ENCODE data around the gene VSIG1. TPM values are rescaled to one million over a fixed set of nuclear protein-coding genes. Genes with fewer than 3 reads are reported as not detected.

Gene VSIG1
- not detected for total RNA-seq
- polyA plus RNA-seq, result not detected
- long read RNA-seq, donor 1, result 0 reads
- long read RNA-seq, donor 2, result 0 reads

DNA sequence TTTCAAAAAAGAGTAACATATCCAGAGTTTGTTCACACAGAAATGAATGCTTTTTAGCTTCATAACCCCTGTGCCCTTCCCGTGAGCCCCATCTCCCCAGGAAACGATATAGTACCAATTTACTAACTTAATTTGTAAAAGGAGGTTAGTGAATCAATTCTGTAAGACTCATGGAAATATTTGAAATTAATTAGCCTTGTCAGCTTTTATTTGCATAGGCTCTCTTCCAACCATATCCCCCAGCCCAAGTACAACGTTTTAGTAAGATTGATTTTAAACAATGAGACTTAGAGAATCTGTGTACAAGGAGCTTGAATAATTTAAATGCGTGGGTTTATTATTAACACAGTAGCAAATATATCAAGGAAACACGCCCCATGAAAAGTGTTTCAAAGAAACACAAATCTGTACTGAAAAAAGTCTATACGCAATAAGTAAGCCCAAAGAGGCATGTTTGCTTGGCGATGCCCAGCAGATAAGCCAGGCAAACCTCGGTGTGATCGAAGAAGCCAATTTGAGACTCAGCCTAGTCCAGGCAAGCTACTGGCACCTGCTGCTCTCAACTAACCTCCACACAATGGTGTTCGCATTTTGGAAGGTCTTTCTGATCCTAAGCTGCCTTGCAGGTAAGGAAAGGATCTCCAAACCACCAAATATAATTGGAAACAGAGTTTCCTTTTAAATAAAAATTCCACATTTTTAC is at the start of gene VSIG1:
TSS of gene VSIG1 (plus strand) at position 512 of the 703 bp plus-strand sequence. CDS start at position 578, 66 bp downstream.
- no peak for ATAC-seq
- Histone ChIP-seq H3K27ac (no peak within 1 kb of the TSS), H3K4me3 (no peak within 1 kb of the TSS), H3K36me3 (ENCODE audit: insufficient read depth in 1 of 2, low read depth in 1 of 2) (no peaks in the 10 kb centered on the region), H3K27me3 (ENCODE audit: insufficient read depth in 3 of 3, low read length in 2 of 3) (peaks cover 0 to 31% (median 0%) of the 10 kb centered on the region in 3 donors), H3K9me3 (no peaks in the 10 kb centered on the region), H3K4me1 (no peaks in the 10 kb centered on the region)
- intact Hi-C loops (cut with DNase I), result no loop called here
- DNase-seq, result no peak
- 60 to 82% (median 81%) methylated on average over 10 of the region's 10 CpGs for WGBS, 3 donors
- TF ChIP-seq, protein P1, sequence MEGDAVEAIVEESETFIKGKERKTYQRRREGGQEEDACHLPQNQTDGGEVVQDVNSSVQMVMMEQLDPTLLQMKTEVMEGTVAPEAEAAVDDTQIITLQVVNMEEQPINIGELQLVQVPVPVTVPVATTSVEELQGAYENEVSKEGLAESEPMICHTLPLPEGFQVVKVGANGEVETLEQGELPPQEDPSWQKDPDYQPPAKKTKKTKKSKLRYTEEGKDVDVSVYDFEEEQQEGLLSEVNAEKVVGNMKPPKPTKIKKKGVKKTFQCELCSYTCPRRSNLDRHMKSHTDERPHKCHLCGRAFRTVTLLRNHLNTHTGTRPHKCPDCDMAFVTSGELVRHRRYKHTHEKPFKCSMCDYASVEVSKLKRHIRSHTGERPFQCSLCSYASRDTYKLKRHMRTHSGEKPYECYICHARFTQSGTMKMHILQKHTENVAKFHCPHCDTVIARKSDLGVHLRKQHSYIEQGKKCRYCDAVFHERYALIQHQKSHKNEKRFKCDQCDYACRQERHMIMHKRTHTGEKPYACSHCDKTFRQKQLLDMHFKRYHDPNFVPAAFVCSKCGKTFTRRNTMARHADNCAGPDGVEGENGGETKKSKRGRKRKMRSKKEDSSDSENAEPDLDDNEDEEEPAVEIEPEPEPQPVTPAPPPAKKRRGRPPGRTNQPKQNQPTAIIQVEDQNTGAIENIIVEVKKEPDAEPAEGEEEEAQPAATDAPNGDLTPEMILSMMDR (IDR thresholded peaks at IDR 0.05), result no peak

DNA sequence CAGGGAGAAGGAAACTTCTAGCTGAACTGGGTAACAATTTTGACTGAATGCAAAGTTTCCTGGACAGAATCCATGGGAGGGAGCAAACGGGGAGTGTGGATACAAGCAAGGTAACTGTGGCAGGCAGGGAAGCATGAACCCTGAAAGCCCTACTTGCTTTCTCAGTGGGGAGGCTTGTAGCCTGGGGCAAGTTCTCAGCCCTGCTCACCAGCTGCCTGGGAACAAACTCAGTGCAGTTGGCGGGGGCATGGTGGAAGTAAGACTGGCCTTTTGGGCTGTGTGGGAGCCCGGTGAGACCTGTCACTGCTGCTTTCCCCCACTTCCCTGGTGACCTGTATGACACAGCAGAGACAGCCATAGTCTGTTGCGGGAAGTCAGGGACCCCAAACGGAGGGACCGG is 48.7 kb upstream of the VSIG1 start:
- 71 to 88% (median 80%) methylated on average over 6 of the region's 6 CpGs for WGBS, 3 donors
- no peaks in the 10 kb centered on the region for H3K36me3 ChIP-seq (ENCODE audit: insufficient read depth in 1 of 2, low read depth in 1 of 2)
- H3K4me1 ChIP-seq, result no peaks in the 10 kb centered on the region
- H3K9me3 ChIP-seq, result no peaks in the 10 kb centered on the region
- H3K27me3 ChIP-seq (ENCODE audit: insufficient read depth in 3 of 3, low read length in 2 of 3), result peaks cover 0 to 13% (median 0%) of the 10 kb centered on the region in 3 donors
- ATAC-seq, result no peak
- H3K4me3 ChIP-seq, result no peak overlapping the region
- TF ChIP-seq, protein P1 (IDR thresholded peaks at IDR 0.05), result no peak
- no peak overlapping the region for H3K27ac ChIP-seq
- DNase-seq, result no peak
- intact Hi-C loops (cut with DNase I), result no loop called here

GRCh38 chrX:108000751-108001150 is 44.1 kb upstream of the VSIG1 start:
- ATAC-seq (peak; percentile 92 to 97 (median 95)), DNase-seq (peak; percentile 21 to 56)
- TF ChIP-seq, protein P1 (IDR thresholded peaks at IDR 0.05), result no peak
- Histone ChIP-seq H3K9me3 (no peaks in the 10 kb centered on the region), H3K27ac (peak overlapping the region; percentile 50), H3K36me3 (ENCODE audit: insufficient read depth in 1 of 2, low read depth in 1 of 2) (no peaks in the 10 kb centered on the region), H3K27me3 (ENCODE audit: insufficient read depth in 3 of 3, low read length in 2 of 3) (peaks cover 0 to 24% (median 0%) of the 10 kb centered on the region in 3 donors), H3K4me1 (no peaks in the 10 kb centered on the region), H3K4me3 (no peak overlapping the region)
- intact Hi-C loops (cut with DNase I), result no loop called here
- WGBS, 3 donors, result 33 to 55% (median 47%) methylated on average over 2 of the region's 2 CpGs

- H3K4me1 ChIP-seq, result no peaks in the 10 kb centered on the region
- peak overlapping the region; percentile 50 for H3K27ac ChIP-seq
- no peaks in the 10 kb centered on the region for H3K36me3 ChIP-seq (ENCODE audit: insufficient read depth in 1 of 2, low read depth in 1 of 2)
- H3K4me3 ChIP-seq, result no peak overlapping the region
- TF ChIP-seq, protein P1 (IDR thresholded peaks at IDR 0.05), result peak; percentile 48
- intact Hi-C loops (cut with DNase I), result no loop called here
- ATAC-seq, result peak; percentile 77 to 91 (median 83)
- peaks cover 0 to 27% (median 0%) of the 10 kb centered on the region in 3 donors for H3K27me3 ChIP-seq (ENCODE audit: insufficient read depth in 3 of 3, low read length in 2 of 3)
- H3K9me3 ChIP-seq, result no peaks in the 10 kb centered on the region
- 16 to 29% (median 24%) methylated on average over 10 to 11 of the region's 11 CpGs for WGBS, 3 donors
- no peak for DNase-seq
Measured at GRCh38 chrX:108001218-108001814, 43.5 kb upstream of the VSIG1 start.
